ENCODE results near the gene PIP5K1B.

GRCh38 chr9:68905129-68905528 is 200.1 kb downstream of the PIP5K1B start:
- TF ChIP-seq E2F1 (CRISPR knock-in tag; IDR thresholded peaks at IDR 0.05) (no peak), ESRRA (CRISPR knock-in tag; IDR thresholded peaks at IDR 0.05; ENCODE audit: borderline replicate concordance) (no peak), HMGXB4 (CRISPR knock-in tag; IDR thresholded peaks at IDR 0.05) (no peak), IRF2 (CRISPR knock-in tag; IDR thresholded peaks at IDR 0.05; ENCODE audit: borderline replicate concordance, low read depth) (no peak), CREB1 (CRISPR knock-in tag; IDR thresholded peaks at IDR 0.05) (no peak), NR3C1 (CRISPR knock-in tag; conservative IDR thresholded peaks at IDR 0.05; ENCODE audit: low read depth) (no peak), ZNF263 (CRISPR knock-in tag; IDR thresholded peaks at IDR 0.05; ENCODE audit: low read depth) (no peak), TEAD4 (CRISPR knock-in tag; IDR thresholded peaks at IDR 0.05) (no peak)
- TF ChIP-seq, protein P1, sequence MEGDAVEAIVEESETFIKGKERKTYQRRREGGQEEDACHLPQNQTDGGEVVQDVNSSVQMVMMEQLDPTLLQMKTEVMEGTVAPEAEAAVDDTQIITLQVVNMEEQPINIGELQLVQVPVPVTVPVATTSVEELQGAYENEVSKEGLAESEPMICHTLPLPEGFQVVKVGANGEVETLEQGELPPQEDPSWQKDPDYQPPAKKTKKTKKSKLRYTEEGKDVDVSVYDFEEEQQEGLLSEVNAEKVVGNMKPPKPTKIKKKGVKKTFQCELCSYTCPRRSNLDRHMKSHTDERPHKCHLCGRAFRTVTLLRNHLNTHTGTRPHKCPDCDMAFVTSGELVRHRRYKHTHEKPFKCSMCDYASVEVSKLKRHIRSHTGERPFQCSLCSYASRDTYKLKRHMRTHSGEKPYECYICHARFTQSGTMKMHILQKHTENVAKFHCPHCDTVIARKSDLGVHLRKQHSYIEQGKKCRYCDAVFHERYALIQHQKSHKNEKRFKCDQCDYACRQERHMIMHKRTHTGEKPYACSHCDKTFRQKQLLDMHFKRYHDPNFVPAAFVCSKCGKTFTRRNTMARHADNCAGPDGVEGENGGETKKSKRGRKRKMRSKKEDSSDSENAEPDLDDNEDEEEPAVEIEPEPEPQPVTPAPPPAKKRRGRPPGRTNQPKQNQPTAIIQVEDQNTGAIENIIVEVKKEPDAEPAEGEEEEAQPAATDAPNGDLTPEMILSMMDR (IDR thresholded peaks at IDR 0.05): no peak
- TF ChIP-seq, protein P2, sequence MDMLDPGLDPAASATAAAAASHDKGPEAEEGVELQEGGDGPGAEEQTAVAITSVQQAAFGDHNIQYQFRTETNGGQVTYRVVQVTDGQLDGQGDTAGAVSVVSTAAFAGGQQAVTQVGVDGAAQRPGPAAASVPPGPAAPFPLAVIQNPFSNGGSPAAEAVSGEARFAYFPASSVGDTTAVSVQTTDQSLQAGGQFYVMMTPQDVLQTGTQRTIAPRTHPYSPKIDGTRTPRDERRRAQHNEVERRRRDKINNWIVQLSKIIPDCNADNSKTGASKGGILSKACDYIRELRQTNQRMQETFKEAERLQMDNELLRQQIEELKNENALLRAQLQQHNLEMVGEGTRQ (CRISPR knock-in tag; IDR thresholded peaks at IDR 0.05): no peak
- TF ChIP-seq, protein P3, sequence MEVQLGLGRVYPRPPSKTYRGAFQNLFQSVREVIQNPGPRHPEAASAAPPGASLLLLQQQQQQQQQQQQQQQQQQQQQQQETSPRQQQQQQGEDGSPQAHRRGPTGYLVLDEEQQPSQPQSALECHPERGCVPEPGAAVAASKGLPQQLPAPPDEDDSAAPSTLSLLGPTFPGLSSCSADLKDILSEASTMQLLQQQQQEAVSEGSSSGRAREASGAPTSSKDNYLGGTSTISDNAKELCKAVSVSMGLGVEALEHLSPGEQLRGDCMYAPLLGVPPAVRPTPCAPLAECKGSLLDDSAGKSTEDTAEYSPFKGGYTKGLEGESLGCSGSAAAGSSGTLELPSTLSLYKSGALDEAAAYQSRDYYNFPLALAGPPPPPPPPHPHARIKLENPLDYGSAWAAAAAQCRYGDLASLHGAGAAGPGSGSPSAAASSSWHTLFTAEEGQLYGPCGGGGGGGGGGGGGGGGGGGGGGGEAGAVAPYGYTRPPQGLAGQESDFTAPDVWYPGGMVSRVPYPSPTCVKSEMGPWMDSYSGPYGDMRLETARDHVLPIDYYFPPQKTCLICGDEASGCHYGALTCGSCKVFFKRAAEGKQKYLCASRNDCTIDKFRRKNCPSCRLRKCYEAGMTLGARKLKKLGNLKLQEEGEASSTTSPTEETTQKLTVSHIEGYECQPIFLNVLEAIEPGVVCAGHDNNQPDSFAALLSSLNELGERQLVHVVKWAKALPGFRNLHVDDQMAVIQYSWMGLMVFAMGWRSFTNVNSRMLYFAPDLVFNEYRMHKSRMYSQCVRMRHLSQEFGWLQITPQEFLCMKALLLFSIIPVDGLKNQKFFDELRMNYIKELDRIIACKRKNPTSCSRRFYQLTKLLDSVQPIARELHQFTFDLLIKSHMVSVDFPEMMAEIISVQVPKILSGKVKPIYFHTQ (CRISPR knock-in tag; IDR thresholded peaks at IDR 0.05): no peak

All from WTC11 (cell line).